GM12878 (cell line): ENCODE data around the gene ENPP1.

Experiments used
- BCL3 ChIP-seq: IDR thresholded peaks from 2 replicates; pipeline ENCODE4 v1.6.1; 2011; ENCODE audit warnings: borderline replicate concordance, low read depth, mild to moderate bottlenecking, moderate library complexity, low read length; ENCODE audit not compliant: insufficient read depth, poor library complexity, severe bottlenecking
- MLLT1 ChIP-seq: fragments of 450-650 bp; IDR thresholded peaks from 2 replicates; pipeline ENCODE4 v1.6.1; 2016; ENCODE audit warnings: mild to moderate bottlenecking
- ZBTB11 ChIP-seq: fragments of 450-650 bp; formaldehyde crosslinking; IDR thresholded peaks from 2 replicates; pipeline ENCODE4 v1.5.0; 2022; ENCODE audit warnings: mild to moderate bottlenecking, missing genetic modification characterization

DNA sequence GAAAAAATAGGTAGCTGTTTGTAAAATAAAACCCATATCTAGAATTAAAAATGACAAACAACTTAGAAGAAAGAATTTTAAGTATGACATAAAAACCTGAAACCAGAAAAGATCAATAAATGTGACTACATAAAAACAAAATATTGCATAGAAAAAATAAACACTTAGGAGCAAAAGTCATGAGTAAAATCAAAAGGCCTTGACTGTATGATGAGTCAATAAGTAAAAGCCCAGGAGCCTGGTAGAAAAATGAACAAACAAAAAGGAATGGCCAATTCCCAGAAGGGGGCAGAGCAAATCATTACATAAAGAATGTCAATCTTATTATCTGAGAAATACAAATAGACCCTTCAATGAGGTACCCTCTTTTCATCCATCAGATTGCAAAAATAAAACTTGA, 20.7 kb upstream of the ENPP1 start:
- TF ChIP-seq BCL3 (no peak), MLLT1 (no peak), ZBTB11 (CRISPR knock-in tag) (no peak)
